HG02938 (cell line): ENCODE data around the gene AJAP1.
A peak's percentile ranks its signal among the peaks of the same experiment; 100 is the strongest.

ENCODE experiments used
- ATAC-seq: cut with Tn5 transposase; IDR thresholded peaks from one replicate; pipeline ENCODE4 v1.9.1; 2021; ENCODE audit warnings: mild to moderate bottlenecking, moderate library complexity; ENCODE audit not compliant: unreplicated experiment

Gene AJAP1

GRCh38 chr1:4762146-4762545, 107.7 kb downstream of the AJAP1 start:
- ATAC-seq = no peak

GRCh38 chr1:4767308-4767707, 112.9 kb downstream of the AJAP1 start:
- no peak for ATAC-seq

- ATAC-seq = no peak
These were observed 114.1 kb downstream of the AJAP1 start for GRCh38 chr1:4768553-4768952.

DNA sequence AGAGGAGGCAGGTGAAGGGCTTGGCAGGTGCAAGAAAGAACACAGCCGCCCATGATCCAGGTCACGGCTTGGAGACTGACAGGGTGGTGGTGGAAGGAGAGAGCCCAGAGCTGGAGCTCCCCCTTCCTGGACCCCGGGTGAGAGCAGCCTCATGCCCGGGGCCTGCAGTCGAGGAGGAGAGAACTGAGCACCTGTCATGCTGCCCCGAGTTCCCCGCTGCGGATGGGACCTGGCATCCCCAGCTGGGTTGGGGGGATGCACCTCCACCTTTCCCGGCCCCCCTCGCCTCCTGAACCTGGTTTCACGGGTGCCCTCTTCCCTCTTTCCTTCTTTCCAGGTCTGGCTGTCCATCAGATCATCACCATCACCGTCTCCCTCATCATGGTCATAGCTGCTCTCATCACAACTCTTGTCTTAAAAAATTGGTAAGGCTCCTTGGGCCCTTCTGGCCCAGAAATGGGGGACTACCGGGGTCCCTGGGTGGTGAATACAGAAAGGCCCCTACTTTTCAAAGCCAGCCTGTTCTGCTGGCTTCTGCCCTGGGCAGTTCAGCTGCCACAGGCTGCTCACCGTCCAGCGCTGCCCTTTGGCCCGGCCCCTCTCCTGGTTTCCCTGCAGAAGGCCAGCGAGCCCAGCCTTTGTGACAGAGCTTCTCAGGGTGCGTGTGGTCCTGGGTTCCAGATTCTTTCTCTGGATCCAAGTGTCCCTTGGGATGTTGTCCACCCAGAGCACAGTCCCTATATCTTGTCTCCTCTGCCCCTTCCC, 115.3 kb downstream of the AJAP1 start:
- ATAC-seq = no peak

- ATAC-seq = no peak
These were observed 116.3 kb downstream of the AJAP1 start for GRCh38 chr1:4770713-4771112.

DNA sequence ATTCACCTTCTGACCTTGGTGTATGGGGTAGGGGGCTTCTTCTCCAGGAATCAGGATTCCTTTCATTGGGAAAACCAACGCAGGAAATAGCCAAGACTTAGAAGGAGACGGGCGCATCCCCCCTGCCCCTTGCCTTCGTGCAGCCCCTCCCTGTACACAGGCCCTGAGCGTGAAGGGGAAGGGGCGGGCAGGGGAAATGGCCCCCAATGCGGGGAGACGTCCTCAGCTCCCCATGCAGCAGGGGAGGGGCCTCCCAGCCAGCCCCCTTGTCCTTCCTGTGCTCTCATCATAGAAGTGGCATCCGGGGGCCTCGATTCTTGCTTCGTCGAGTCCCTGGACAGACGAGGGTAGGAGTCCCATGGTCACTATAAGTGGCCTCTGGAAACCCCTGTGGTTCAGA, 116.9 kb downstream of the AJAP1 start:
- ATAC-seq = no peak

GRCh38 chr1:4771721-4772120, 117.3 kb downstream of the AJAP1 start:
- ATAC-seq = no peak

DNA sequence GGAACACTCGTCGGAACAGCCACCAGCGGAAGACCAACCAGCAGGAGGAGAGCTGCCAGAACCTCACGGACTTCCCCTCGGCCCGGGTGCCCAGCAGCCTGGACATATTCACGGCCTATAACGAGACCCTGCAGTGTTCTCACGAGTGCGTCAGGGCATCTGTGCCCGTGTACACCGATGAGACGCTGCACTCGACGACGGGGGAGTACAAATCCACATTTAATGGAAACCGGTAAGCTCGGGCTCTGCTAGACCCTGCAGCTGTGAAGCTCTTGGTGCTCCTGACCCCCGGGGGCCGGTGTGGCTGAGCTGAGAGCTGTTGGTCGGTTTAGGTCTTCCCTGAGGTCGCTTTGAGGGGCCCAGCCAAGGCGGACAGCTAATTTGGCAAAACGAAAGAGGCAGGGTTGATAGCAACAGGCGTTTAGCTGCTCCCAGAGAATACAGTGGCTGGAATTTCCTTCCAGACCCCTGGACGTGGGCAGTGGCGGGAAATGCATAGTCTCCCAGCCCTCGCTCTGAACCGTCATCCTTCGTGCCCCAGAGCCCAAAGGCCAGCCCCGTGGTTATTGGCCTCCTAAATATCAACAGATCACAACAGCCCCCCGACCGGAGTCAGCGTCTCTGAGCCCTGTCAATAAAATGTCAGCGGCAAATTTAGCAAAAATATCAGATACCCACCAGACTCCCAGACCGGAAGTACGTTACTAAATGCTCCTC, 118.0 kb downstream of the AJAP1 start:
- ATAC-seq = no peak

DNA sequence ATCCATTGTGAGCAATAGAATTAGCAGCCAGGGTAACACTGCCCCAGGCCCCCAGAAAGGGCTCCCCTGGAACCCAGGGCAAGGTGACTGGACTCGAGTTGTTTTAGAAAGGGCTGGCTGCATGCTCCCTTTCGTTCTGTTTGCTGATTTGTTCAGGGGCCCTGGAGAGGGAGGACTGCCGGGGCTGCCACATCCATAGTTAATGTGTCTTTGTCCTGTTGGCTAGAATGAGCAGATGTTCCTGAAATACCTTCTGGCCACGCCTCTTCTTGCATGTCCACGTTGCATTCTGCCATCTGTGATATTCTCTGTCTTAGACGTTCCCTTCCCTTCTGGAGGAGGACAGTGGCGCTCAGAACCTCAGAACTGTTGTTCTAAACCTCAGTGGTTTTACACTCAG, 118.8 kb downstream of the AJAP1 start:
- no peak for ATAC-seq

GRCh38 chr1:4775506-4775905, 121.1 kb downstream of the AJAP1 start:
- ATAC-seq = no peak

- no peak for ATAC-seq
These were observed 123.6 kb downstream of the AJAP1 start for GRCh38 chr1:4778056-4778455.

- no peak for ATAC-seq
These were observed 127.2 kb downstream of the AJAP1 start for GRCh38 chr1:4781646-4782045.

DNA sequence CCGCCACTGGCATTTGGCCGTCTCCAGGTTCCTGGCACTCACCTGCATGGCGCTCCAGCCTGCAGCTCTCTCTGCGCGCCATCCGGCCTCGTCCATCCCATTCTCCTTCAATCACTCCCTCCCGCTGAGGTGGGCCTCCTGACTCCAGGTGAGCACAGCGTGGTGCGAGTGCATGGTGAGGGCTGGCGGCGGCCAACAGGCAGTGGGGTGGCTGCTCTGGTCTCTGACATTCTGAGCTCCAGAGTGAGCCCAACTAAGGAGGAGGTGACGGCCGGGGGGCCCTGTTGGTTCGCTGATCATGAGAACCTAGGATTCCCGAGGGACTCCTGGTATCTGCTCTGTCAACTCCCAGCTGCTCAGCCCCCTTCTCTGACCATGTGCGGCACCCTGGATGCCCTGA, 130.4 kb downstream of the AJAP1 start:
- no peak for ATAC-seq

DNA sequence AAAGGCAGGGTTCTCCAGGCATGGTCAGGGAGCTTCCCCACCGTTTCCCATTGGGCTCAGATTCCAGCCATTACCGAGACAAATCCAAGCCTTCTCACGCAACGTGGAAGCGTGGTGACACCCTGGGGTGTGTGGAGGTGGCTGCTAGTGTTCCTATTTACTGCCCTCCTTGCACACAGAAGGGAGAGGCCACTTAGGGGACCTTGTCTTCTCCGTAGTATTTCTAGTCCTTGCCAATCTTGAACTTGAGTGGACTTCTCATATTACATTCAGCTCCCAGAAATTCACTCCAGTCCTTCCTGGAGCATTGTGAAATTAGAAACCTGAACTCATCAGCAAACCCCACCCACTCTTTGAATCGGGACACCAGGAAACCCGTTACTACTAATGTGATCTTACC, 131.6 kb downstream of the AJAP1 start:
- no peak for ATAC-seq

- ATAC-seq = no peak
These were observed 133.1 kb downstream of the AJAP1 start for GRCh38 chr1:4787551-4787950.

DNA sequence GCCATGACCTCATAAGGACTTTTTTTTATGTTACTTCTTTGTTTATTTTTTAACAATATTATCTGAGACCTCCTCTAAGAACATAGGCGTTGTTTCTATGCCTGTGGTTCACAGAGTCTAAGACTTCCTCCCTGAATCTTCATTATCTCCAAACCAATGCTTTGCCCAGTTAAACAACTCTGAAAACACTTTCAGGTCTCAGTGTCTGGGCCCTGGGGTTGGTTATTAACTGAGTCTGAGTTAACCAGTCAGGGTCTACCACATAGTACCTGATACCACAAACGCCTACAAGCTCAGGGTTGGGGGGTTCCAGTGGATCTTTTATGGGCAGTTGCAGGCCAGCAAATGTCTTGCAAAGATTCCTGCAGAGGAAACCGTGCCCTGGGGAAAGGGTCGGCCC, 138.2 kb downstream of the AJAP1 start:
- peak; percentile 58 for ATAC-seq

DNA sequence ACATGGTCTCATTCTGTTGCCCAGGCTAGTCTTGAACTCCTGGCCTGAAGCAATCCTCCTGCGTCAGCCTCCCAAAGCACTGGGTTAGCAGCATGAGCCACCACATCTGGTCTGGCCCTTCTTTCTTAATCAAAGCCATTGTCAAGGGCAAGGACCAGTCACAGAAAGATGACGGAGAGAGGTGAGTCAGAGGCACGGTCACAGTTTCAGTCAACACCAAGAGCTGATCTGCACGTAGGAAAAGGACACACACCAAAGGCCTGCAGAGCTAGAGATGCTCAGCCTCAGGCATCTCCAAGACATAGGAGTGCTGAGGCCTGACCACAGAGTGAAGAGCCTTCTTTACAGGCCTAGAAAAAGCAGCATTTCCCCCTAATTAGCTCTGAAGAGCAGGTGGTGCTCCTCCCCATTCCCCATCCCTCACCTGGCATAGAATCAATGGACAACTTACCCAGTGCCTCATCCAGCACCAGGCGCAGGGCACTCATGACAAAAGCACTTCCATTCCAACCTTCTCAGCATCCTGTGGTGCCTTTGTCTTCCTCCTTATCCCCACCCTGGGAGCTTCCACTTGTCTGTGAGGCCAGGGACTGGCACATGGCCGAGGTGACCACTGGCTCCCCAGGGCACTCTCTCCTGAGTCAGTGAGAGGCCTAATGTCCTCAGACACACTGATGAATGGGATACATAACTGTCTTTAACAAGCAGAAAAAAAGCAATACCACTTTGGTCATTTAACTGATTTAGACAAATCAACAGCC, 139.8 kb downstream of the AJAP1 start:
- ATAC-seq = no peak

DNA sequence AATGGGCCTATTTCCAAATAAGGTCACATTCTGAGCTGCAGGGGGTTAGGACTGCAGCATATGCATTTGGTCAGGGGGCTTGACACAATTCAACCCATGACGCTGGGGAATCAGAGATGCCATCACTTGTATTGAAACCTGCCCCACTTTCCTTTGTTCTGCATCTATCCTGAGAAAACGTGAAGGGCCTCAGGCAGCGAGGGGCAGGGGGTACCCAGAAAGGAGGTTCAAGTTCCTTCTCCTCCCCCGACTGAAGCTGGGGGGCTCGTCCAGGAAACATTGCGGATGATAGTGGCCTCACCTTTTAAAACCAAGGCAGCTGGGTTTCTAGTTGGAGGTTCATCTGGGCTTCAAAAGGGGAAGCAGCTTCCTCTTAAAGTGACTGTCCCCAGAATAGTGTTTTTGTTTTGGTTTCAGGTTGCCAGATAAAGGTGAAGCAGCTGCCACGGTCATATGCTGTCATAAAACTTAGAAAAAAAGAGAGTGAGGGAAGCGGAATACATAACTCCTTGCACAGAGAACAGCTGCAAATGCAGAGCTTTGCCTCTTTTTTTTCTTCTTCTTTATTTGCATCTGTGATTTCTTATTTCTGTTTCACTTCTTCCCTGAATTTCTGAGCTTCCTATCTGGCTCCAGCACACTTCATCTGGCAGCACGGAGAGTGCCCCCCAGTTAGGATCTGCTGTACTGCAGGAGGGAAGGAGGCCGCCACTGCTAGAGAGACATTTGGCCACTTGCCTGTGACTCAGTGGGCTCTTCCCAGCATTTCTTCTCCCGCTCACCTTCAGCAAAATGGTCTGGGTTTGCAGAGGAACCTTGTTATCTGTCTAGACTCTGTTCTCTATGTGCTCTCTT, 142.0 kb downstream of the AJAP1 start:
- peak; percentile 80 for ATAC-seq

- no peak for ATAC-seq
These were observed 142.6 kb downstream of the AJAP1 start for GRCh38 chr1:4797016-4797410.

DNA sequence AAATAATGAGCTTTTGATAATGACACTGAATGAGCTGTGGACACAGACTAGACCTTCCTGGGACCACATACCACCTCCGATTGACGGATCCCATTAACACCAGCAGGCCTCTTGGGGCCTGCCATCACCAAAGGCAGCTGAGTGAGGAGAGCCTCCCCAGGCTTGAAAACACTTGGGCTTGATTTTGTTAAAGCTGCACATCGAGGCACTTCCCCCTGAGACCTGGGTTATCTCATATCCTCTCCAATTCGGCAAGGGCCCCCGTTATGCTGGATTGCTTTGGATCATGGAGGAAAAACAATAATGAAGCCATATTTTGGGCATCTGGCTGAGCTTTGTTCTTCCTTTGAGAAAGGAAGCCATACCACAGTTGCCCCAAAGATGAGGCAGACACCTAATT, 143.0 kb downstream of the AJAP1 start:
- ATAC-seq = no peak
